T-helper 1 cell (primary cell): ENCODE measurements around the gene TMEM117.
"Not testable (repeated sequence)": the region's sequence is repeated elsewhere in the genome, so short reads cannot be mapped to it uniquely, and the experiment has no call there.

Experiments used
- DNase-seq, 5 donors: peaks; one replicate each; pipeline ENCODE4 v3.0.0-alpha.2; 2012 to 2020

TMEM117 gene

GRCh38 chr12:44317651-44318126, 481.8 kb downstream of the TMEM117 start:
- DNase-seq: no peak

DNA sequence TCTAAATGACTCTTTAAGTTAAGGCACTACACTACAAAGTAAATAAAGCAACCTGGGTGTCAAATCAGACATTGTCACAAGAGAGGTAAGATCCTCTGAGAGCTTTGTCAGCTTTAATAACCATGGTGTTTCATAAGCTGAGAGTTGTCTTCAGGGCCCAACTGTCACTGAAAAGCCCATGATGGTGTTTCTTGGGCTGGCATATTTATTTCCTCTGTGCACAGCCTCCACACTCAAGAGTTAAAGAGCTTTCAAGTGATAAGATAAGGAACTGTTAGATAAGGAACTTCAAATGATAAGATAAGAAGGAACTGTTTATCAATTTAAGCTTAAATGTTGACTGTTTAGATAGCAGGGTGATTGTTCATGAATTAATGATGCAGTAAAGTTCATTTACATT, 495.4 kb downstream of the TMEM117 start:
- no peak for DNase-seq

- no peak for DNase-seq
Observed at GRCh38 chr12:44334347-44334746, 498.5 kb downstream of the TMEM117 start.

GRCh38 chr12:44335030-44335429, 499.1 kb downstream of the TMEM117 start:
- no peak for DNase-seq

DNA sequence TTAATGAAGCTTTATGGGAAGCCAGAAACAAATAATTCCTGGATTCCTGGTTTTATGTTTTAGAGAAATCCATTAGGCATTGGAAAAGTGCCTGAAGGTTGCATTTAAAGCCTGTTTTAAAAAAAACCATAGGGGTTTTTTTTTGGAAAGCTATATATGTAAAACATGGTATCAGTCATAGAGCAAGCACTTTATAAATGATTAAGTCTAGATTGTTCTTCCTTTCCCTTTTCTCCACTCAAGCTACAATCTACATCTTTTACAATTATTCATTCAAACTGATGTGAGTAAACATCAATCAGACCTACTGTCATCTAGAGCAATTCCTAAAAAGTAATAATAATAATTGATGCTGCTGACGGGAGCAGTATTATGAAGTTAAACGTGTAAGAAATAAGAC, 500.7 kb downstream of the TMEM117 start:
- no peak for DNase-seq

DNA sequence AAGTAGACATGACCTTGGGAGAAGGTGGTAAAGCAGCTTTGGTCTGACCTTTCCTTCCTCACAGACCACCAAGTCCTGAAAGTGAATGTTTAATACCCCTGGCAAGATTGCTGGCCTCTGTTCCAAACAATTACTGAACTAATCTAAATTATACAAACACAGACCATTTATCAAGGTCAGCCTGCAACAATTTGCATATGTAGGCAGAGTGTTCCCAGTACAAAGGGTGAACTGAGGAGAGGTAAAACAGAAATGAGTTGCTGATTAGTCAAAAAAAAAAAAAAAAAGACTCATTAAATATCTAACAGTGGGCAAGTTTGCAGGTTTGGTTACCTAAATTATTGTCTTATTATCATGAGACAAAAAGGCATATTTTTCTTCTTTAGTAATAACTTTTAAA, 506.5 kb downstream of the TMEM117 start:
- no peak for DNase-seq

DNA sequence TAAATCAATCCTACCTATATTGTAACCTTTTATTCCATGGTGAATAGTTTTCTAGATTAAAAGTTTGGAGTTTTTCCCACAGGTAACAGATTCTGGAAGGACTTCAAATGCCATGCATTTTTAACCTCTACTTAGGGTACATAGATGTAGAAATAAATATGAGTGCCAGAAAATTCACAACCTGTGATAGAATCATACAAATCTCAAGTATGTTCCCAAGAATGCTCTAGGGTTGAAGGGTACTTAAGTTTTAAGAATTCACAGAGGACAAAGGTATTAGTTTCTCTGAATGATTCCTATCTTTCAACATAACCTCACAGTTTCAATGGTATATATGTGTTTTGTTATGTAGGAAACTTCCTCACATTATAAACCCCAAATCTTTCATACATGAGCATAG, 511.3 kb downstream of the TMEM117 start:
- no peak for DNase-seq

- no peak for DNase-seq
Observed at GRCh38 chr12:44357494-44357893, 521.6 kb downstream of the TMEM117 start.

DNA sequence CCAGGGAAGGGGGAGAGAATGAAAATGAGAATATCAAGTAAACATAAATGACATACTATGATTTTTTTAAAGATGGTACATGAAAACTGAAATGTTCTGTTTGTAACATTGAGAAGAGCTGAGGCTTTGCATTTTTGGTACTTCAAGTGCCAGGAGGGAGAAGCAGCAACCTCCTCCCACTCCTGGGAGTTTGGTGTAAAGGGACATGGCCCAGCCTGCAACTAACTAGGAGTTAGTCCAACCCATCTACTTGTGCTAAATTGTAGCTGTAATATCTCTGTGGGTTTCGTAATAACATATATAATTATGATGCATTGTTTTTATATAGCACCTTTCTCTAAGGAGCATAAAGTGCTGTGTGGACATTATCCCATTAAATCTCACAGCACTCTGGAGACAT, 522.8 kb downstream of the TMEM117 start:
- no peak for DNase-seq

GRCh38 chr12:44362947-44363346, 527.1 kb downstream of the TMEM117 start:
- no peak for DNase-seq

DNA sequence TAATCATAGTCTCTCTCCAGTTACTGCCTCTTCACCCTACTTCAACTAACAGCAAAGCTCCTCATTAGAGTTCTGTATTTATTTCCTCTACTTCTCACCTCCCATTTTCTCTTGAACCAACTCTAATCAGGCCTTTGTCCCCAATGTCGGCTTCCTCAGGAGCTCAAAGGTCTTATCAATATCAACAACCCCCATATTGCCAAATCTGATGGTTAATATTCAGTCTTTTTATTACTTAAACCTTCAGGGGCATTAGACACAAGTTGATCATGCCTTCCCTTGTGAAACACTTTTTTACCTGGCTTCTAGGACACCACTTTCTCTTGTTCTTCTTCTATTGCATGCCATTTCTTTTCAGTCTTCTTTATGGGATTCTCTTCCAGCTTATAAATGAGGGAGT, 531.3 kb downstream of the TMEM117 start:
- no peak for DNase-seq

DNA sequence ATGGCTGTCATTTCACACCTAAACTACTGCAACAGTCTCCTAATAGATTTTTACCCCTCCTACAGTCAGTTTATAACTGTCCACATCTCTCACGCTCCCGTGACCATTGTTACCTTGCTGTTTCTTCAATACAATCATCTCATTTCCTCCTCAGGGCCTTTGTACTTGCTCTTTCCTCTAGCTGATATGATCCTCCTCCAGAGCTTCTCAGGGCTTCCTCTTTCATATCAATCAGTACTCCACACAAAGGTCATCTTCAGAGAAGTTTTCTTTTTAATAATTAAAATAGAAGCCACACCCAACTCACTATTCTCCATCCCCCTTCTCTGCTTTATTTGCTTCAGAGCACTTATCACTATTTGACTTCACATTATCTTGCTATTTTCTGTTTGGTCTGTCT, 532.0 kb downstream of the TMEM117 start:
- no peak for DNase-seq

DNA sequence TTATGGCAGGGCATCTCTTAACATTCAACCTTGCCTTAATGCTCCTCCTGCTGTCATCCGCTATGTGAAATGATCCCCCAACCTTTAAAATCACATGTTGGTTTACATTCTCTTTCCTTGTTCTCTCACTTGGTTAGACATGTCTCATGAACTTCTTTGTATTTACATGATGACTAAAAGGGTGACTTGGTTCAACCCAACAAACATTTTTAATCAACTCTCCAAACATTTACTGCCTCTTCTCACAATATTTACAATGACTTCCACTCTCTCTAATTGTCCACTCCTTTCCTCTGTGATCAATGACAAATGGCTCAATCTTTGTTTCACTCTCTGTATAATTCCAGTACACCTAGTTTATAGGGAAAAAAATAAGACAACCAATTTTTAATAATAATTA, 534.1 kb downstream of the TMEM117 start:
- no peak for DNase-seq

GRCh38 chr12:44370982-44371381, 535.1 kb downstream of the TMEM117 start:
- DNase-seq: no peak

DNA sequence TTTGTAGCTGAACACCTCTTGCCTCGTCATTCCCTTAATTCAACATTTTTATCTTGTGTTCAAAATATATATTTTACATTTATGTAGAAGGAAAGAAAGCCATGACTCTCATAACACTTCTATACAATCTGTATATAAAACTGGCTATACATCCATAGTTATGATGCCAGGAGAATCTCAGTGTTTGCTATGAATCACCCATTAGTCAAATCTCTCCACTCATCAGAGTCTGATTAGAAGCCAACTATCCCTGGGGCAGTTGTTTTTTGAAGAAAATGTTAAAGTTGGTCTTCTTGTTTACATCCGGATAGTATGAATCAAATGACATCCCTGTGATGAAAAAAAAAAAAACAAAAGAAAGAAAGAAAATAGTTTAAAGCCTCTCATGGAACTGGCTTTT, 536.4 kb downstream of the TMEM117 start:
- DNase-seq: no peak

- DNase-seq: no peak
Observed at GRCh38 chr12:44375694-44376093, 539.8 kb downstream of the TMEM117 start.

GRCh38 chr12:44377443-44378187, 541.7 kb downstream of the TMEM117 start:
- no peak for DNase-seq

DNA sequence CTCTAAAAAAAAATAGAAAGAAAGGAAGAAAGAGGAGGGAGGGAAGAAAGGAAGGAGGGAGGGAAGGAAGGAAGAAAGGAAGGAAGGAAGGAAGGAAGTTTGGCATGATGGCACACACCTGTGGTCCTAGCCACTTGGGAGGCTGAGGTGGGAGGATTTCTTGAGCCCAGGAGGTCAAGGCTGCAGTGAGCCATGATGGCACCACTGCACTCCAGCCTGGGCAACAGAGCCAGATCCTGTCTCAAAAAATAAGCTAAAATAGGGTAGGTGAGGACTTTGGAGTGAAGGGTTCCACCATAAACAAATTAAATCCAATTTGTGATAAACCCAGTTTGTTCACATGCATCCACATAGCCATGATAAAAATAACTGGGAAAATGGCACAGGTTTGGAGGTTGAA, 543.2 kb downstream of the TMEM117 start:
- not testable (repeated sequence) for DNase-seq

GRCh38 chr12:44379831-44380230, 544.0 kb downstream of the TMEM117 start:
- DNase-seq: no peak

DNA sequence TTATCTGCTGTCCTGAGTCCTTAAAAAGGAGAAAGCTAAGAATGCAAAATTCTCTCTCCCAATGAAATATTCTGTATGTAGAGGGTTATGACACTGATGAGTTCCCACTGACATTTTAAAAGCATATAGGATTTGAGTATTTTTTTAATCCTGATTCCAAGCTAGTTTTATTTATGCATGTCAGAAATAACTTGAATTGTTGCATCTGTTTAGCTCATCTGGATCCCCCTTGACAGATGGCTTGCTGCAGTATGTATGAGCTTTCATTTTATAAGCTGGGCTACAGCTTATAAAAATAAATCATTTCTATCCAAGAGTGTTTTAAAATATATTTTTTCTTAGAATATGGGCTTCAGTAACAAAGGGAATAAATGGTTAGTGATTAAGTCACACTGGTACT, 545.0 kb downstream of the TMEM117 start:
- DNase-seq: no peak

DNA sequence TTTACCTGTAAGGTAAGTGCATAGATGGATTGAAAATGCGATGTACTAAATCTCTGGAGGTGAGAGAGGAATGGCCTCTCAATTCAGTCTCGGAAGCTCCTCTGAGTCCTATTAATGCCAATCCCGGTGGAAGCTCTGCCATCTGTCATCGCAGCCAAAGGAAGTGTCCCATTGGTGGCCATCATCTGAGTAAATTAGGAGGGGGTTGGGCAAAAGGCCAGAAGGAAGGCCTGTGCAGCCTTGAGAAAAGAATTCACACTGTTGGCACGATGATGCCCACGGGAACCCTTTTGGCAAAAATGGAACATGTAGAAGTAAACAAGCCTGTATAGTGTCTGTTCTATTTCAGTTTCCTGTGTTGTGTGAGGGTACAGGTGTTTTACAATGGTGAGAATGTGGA, 545.5 kb downstream of the TMEM117 start:
- no peak for DNase-seq

GRCh38 chr12:44384136-44384535, 548.3 kb downstream of the TMEM117 start:
- DNase-seq: no peak

DNA sequence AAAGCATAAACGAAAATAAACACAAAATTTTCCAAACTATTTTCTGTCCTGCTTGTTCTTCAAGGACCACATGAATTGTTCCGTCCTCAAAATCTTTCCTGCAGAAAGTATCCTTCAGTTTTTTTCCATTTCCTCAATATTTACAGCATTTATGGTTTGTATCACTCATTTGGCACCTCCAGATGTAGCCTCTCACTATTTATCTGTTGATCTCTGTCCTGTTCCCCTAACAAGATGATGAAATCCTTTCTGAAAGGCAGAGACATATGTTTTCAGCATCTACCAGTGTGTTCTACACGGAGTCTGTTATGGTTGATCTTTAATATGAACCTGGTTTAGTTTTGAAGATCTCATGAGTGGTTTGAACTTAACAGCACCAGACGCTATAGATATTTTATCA, 550.1 kb downstream of the TMEM117 start:
- DNase-seq: no peak

- no peak for DNase-seq
Observed at GRCh38 chr12:44387581-44387980, 551.7 kb downstream of the TMEM117 start.

DNA sequence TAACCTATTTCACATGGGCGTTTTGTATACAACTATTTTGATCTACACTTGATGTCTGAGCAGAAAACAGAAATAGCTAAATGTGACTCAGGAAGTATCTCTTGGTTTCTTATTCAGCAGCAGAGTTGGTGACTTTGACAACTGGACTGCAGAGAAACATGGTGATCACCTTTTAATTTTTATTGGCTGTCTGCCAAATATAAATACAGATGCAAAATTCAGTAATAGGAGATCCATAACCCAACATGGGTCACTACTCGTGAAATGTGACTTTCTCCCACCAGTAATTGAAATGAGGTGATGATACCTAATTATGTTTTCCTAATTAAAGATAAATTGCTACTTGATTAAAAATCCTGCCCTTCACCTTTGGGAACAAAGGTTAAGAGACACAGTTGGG, 553.2 kb downstream of the TMEM117 start:
- no peak for DNase-seq
